Thoracic aorta (tissue), 2 donors: ENCODE data around the gene ZNRF3. TPM values are rescaled to one million over a fixed set of nuclear protein-coding genes. Genes with fewer than 3 reads are reported as not detected.
A peak's percentile ranks its signal among the peaks of the same experiment; 100 is the strongest.
"Not testable (repeated sequence)": the region's sequence is repeated elsewhere in the genome, so short reads cannot be mapped to it uniquely, and the experiment has no call there.

Experiments used
- ATAC-seq: fragments of 150-250 bp; one replicate; pipeline ENCODE4 v1.8.0; 2017; ENCODE audit warnings: low read depth; ENCODE audit not compliant: insufficient number of reproducible peaks, low FRiP score
- DNase-seq: peaks from one replicate; pipeline ENCODE4 v3.0.0-alpha.2; 2020; ENCODE audit warnings: low spot score
- H3K27ac ChIP-seq, 2 donors: fragments of 200-600 bp; sonication (generic); 1 replicate in 1 of 2; 2 replicates in 1 of 2; pipeline ENCODE4 v1.5.1; 2016; ENCODE audit warnings: mild to moderate bottlenecking in 2 of 2, moderate library complexity in 2 of 2
- H3K27me3 ChIP-seq: fragments of 200-600 bp; sonication (generic); replicated peaks from 2 replicates; pipeline ENCODE4 v1.6.0; 2016; ENCODE audit warnings: mild to moderate bottlenecking; ENCODE audit not compliant: insufficient read depth
- H3K36me3 ChIP-seq: fragments of 200-600 bp; sonication (generic); one replicate; pipeline ENCODE4 v1.5.1; 2016
- H3K4me1 ChIP-seq, 2 donors: fragments of 200-600 bp; sonication (generic); 1 replicate in 1 of 2; 2 replicates in 1 of 2; pipeline versions ENCODE4 v1.5.1 to v1.6.0; 2016; ENCODE audit warnings: low read depth in 2 of 2, mild to moderate bottlenecking in 1 of 2; ENCODE audit not compliant: control insufficient read depth in 1 of 2
- H3K4me3 ChIP-seq: fragments of 200-600 bp; sonication (generic); 2 replicates; pipeline ENCODE4 v1.5.1; 2016; ENCODE audit warnings: mild to moderate bottlenecking
- H3K9me3 ChIP-seq: fragments of 200-600 bp; sonication (generic); 2 replicates; pipeline ENCODE4 v1.5.1; 2016
- total RNA-seq, 2 donors: library from RNA; depleted of rRNA; stranded (reverse); fragments of >200 nt; gene quantifications; one replicate each; pipeline versions ENCODE4 v1.1.0 to v1.2.3, GENCODE V29; 2016
- TF ChIP-seq, protein P1 (sequence below): fragments of 200-600 bp; sonication (generic); IDR thresholded peaks from one replicate; pipeline ENCODE4 v1.5.1; 2019; ENCODE audit warnings: antibody characterized with exemption

ZNRF3 gene
- total RNA-seq, 2 donors from 2014 or later: 17.2 to 23.1 TPM

GRCh38 chr22:29000641-29001040 lies 117.3 kb downstream of the ZNRF3 start:
- no peak for DNase-seq
- Histone ChIP-seq H3K4me1 (peaks cover 17 to 54% of the 10 kb centered on the region in 2 donors), H3K36me3 (no peaks in the 10 kb centered on the region), H3K4me3 (no peak overlapping the region), H3K27me3 (no peaks in the 10 kb centered on the region), H3K27ac (no peak overlapping the region), H3K9me3 (no peaks in the 10 kb centered on the region)
- TF ChIP-seq, protein P1, sequence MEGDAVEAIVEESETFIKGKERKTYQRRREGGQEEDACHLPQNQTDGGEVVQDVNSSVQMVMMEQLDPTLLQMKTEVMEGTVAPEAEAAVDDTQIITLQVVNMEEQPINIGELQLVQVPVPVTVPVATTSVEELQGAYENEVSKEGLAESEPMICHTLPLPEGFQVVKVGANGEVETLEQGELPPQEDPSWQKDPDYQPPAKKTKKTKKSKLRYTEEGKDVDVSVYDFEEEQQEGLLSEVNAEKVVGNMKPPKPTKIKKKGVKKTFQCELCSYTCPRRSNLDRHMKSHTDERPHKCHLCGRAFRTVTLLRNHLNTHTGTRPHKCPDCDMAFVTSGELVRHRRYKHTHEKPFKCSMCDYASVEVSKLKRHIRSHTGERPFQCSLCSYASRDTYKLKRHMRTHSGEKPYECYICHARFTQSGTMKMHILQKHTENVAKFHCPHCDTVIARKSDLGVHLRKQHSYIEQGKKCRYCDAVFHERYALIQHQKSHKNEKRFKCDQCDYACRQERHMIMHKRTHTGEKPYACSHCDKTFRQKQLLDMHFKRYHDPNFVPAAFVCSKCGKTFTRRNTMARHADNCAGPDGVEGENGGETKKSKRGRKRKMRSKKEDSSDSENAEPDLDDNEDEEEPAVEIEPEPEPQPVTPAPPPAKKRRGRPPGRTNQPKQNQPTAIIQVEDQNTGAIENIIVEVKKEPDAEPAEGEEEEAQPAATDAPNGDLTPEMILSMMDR: no peak
- no peak for ATAC-seq

GRCh38 chr22:29002603-29003002 lies 119.2 kb downstream of the ZNRF3 start:
- H3K9me3 ChIP-seq: no peaks in the 10 kb centered on the region
- H3K4me3 ChIP-seq: no peak overlapping the region
- H3K27me3 ChIP-seq: no peaks in the 10 kb centered on the region
- H3K4me1 ChIP-seq: peaks cover 17 to 57% of the 10 kb centered on the region in 2 donors
- no peaks in the 10 kb centered on the region for H3K36me3 ChIP-seq
- DNase-seq (no peak), ATAC-seq (no peak)
- no peak overlapping the region for H3K27ac ChIP-seq
- TF ChIP-seq, protein P1: no peak

DNA sequence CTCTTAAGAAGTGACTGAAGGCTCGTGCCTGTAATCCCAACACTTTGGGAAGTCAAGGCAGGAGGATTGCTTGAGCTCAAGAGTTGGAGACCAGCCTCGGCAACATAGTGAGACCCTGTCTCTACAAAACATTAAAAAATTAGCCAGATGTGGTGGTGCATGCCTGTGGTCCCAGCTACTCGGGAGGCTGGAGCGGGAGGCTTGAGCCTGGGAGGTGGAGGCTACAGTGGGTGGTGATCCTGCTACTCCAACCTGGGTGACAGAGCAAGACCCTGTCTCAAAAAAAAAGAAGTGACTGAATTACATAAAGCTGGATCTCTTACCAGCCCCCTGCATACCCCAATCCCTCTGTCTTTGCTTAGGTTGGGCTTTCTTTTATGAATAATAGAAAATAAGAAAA lies 120.2 kb downstream of the ZNRF3 start:
- ATAC-seq (no peak), DNase-seq (no peak)
- no peaks in the 10 kb centered on the region for H3K36me3 ChIP-seq
- H3K27me3 ChIP-seq: no peaks in the 10 kb centered on the region
- no peak overlapping the region for H3K4me3 ChIP-seq
- H3K27ac ChIP-seq: no peak overlapping the region
- peaks cover 17 to 59% of the 10 kb centered on the region in 2 donors for H3K4me1 ChIP-seq
- TF ChIP-seq, protein P1: no peak
- H3K9me3 ChIP-seq: no peaks in the 10 kb centered on the region

DNA sequence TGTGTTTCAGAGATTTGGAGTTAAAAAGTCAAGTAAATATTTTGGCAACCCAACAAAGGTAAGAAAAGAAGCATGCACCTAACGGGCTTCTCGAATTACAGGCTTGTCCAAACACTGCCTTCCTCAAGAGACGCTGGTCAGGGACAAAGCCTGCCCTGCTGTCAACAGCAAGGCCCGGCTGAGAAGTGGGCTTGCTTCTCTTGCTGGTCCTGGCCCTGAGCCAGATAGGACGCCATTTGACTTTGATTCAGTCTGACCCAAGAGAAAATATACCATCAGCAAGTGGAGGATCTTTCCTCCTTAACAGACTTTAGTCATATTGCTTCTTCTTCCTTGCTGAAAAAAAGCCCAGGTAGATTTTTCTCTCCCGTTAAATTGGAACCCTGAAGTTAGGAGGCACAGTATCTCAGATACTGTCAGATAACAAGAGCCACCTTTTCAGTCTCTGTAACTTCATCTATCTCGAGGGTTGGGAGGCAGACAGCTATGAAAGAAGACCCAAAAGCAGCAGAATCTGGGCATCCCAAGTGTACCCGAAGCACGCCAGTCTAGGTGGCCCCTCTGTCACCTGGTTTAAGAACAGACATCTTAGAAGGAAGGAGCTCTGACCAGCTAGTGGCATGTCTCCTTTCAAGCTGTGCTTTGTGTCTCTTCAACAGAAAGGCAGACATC lies 120.7 kb downstream of the ZNRF3 start:
- no peak overlapping the region for H3K4me3 ChIP-seq

DNA sequence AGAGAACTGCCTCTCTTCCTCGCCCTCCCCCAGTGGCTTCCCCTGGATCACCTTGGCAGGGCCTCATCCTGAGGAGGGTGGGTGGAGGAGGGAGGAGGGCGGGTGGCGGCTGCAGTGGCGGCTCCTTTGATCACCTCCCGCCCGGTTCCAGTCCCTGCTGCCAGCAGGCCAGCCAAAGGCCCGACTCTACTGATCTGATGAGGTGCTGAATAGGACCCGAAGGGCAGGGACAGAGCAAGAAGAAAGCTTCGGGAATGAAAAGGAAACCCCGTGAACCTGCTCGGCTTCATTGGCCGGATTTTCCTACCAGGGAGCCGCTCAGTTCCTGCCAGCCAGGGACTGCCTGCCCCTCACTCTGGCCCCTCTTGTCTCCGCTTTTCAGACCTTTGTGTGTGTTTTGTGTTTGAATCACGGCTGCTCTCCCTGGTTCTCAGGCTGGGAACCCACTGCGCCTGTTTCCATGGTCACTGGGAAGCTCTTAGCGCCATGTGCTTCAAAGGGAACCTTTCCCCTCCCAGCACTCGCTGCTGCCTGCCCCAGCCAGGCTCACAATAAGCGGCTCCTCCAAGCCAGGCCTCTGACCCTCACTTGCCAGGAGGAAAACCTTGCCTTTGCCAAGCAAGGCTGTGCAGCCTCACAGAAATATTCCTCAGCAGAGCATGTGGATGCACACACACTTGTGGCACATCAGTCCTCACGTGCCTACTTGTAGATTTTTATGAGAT lies 121.4 kb downstream of the ZNRF3 start:
- DNase-seq: no peak
- Histone ChIP-seq H3K9me3 (no peaks in the 10 kb centered on the region), H3K27me3 (no peaks in the 10 kb centered on the region), H3K27ac (peak overlapping the region; percentile 25 to 59), H3K36me3 (no peaks in the 10 kb centered on the region), H3K4me1 (peaks cover 19 to 65% of the 10 kb centered on the region in 2 donors), H3K4me3 (peak overlapping the region; percentile 7)
- ATAC-seq: no peak
- TF ChIP-seq, protein P1: no peak

More for the DNA sequence above, 120.7 kb downstream of the ZNRF3 start:
- ATAC-seq (no peak), DNase-seq (no peak)
- H3K27ac ChIP-seq: no peak overlapping the region
- peaks cover 20 to 61% of the 10 kb centered on the region in 2 donors for H3K4me1 ChIP-seq
- TF ChIP-seq, protein P1: no peak
- H3K36me3 ChIP-seq: no peaks in the 10 kb centered on the region
- no peaks in the 10 kb centered on the region for H3K9me3 ChIP-seq
- H3K27me3 ChIP-seq: no peaks in the 10 kb centered on the region

- not testable (repeated sequence) for ATAC-seq
Measured at GRCh38 chr22:29005754-29006153, 122.4 kb downstream of the ZNRF3 start.

More at GRCh38 chr22:29005754-29006153, 122.4 kb downstream of the ZNRF3 start:
- not testable (repeated sequence) for H3K9me3 ChIP-seq, H3K36me3 ChIP-seq, DNase-seq, H3K27me3 ChIP-seq, H3K27ac ChIP-seq, H3K4me3 ChIP-seq
- peaks cover 15 to 66% of the 10 kb centered on the region in 2 donors for H3K4me1 ChIP-seq
